ENCODE measurements around the gene CCDC18.

CCDC18 gene

GRCh38 chr1:93322349-93322748, 141.8 kb downstream of the CCDC18 start:
- no peak for DNase-seq

GRCh38 chr1:93323185-93323820, 142.8 kb downstream of the CCDC18 start:
- DNase-seq, result no peak

- DNase-seq, result no peak
These were observed 144.3 kb downstream of the CCDC18 start for GRCh38 chr1:93324486-93325464.
